NCI-H69 (cell line): ENCODE data around the gene NRG3.

Source experiments
- DNase-seq: peaks from one replicate; lab custom pipeline; 2025; lab: John Stamatoyannopoulos, UW

Gene NRG3

GRCh38 chr10:82817676-82818422 lies 942.9 kb downstream of the NRG3 start:
- no peak for DNase-seq

- DNase-seq, result no peak
These were observed 946.0 kb downstream of the NRG3 start for GRCh38 chr10:82821043-82821442.

GRCh38 chr10:82826132-82826531 lies 951.1 kb downstream of the NRG3 start:
- peak; percentile 16 for DNase-seq

- no peak for DNase-seq
These were observed 952.9 kb downstream of the NRG3 start for GRCh38 chr10:82827901-82828300.

- no peak for DNase-seq
These were observed 972.2 kb downstream of the NRG3 start for GRCh38 chr10:82847242-82847641.

- no peak for DNase-seq
These were observed 975.2 kb downstream of the NRG3 start for GRCh38 chr10:82850191-82850590.

- no peak for DNase-seq
These were observed 982.1 kb downstream of the NRG3 start for GRCh38 chr10:82856957-82857613.

- no peak for DNase-seq
These were observed 986.9 kb downstream of the NRG3 start for GRCh38 chr10:82861889-82862288.

- no peak for DNase-seq
These were observed 990.4 kb downstream of the NRG3 start for GRCh38 chr10:82865366-82865765.

- DNase-seq, result no peak
These were observed 991.5 kb downstream of the NRG3 start for GRCh38 chr10:82866424-82867020.

- DNase-seq, result no peak
These were observed 992.1 kb downstream of the NRG3 start for GRCh38 chr10:82867056-82867455.

- no peak for DNase-seq
These were observed 999.7 kb downstream of the NRG3 start for GRCh38 chr10:82874671-82875070.

- peak; percentile 54 for DNase-seq
These were observed 1005.8 kb downstream of the NRG3 start for GRCh38 chr10:82880776-82881290.

- no peak for DNase-seq
These were observed 1007.7 kb downstream of the NRG3 start for GRCh38 chr10:82882722-82883121.

GRCh38 chr10:82883603-82884002 lies 1008.6 kb downstream of the NRG3 start:
- no peak for DNase-seq

GRCh38 chr10:82887488-82887887 lies 1012.5 kb downstream of the NRG3 start:
- DNase-seq, result peak; percentile 81

GRCh38 chr10:82888809-82889455 lies 1013.9 kb downstream of the NRG3 start:
- DNase-seq, result no peak

- DNase-seq, result no peak
These were observed 1014.7 kb downstream of the NRG3 start for GRCh38 chr10:82889728-82890127.

- DNase-seq, result no peak
These were observed 1015.6 kb downstream of the NRG3 start for GRCh38 chr10:82890573-82890972.

GRCh38 chr10:82908096-82908495 lies 1033.1 kb downstream of the NRG3 start:
- DNase-seq, result no peak

- peak; percentile 67 for DNase-seq
These were observed 1033.8 kb downstream of the NRG3 start for GRCh38 chr10:82908751-82909150.

- DNase-seq, result no peak
These were observed 1035.3 kb downstream of the NRG3 start for GRCh38 chr10:82910301-82910700.
